IMR-90 (cell line): ENCODE results near the gene RFTN1. TPM values are rescaled to one million over a fixed set of nuclear protein-coding genes. Genes with fewer than 3 reads are reported as not detected.

Experiments used
- ATAC-seq: fragments of 200-7000 bp; cut with Tn5 transposase; 2 replicates; pipeline ENCODE4 v1.9.1; 2020; ENCODE audit warnings: low read depth, mild to moderate bottlenecking, moderate library complexity
- BruUV-seq: library from RNA; stranded (reverse); fragments of 400-500 nt; replicated peaks from 2 replicates; lab custom pipeline; 2021; lab: Mats Ljungman, UMichigan
- CTCF ChIA-PET: fragments of 300-600 bp; formaldehyde crosslinking; extraction: SDS; loops from one replicate; lab custom pipeline; 2021; ENCODE audit warnings: antibody characterized with exemption; lab: Yijun Ruan, JAX
- POLR2A ChIA-PET: fragments of 300-600 bp; sonication (Branson Sonifier 250); formaldehyde crosslinking; loops from one replicate; lab custom pipeline; 2022; ENCODE audit warnings: antibody characterized with exemption; ENCODE audit not compliant: unreplicated experiment; lab: Charles Lee
- DNase-seq: peaks from one replicate; pipeline ENCODE4 v3.0.0; 2013
- H2AFZ ChIP-seq: replicated peaks from 2 replicates; pipeline ENCODE3; 2013; ENCODE audit warnings: low read length, mild to moderate bottlenecking; ENCODE audit not compliant: poor library complexity
- H2AK5ac ChIP-seq: 2 replicates; pipeline ENCODE4 v1.6.1; 2013; ENCODE audit warnings: low read depth, low read length, inconsistent platforms
- H2AK9ac ChIP-seq: replicated peaks from 2 replicates; pipeline ENCODE3; 2013; ENCODE audit warnings: mild to moderate bottlenecking, low read depth, low read length, moderate library complexity; ENCODE audit not compliant: poor library complexity
- H2BK120ac ChIP-seq: 2 replicates; pipeline ENCODE4 v1.6.1; 2013; ENCODE audit warnings: low read depth, low read length, inconsistent platforms
- H2BK15ac ChIP-seq: 3 replicates; pipeline ENCODE4 v1.6.1; 2013; ENCODE audit warnings: low read depth, low read length, inconsistent platforms
- H2BK20ac ChIP-seq: 2 replicates; pipeline ENCODE4 v1.6.1; 2013; ENCODE audit warnings: low read depth, mild to moderate bottlenecking, inconsistent platforms, low read length, moderate library complexity
- H2BK5ac ChIP-seq: 2 replicates; pipeline ENCODE4 v1.6.1; 2013; ENCODE audit warnings: mild to moderate bottlenecking, low read depth, low read length, inconsistent platforms; ENCODE audit not compliant: poor library complexity, severe bottlenecking
- H3K14ac ChIP-seq: replicated peaks from 2 replicates; pipeline ENCODE4 v1.6.1; 2013; ENCODE audit warnings: low read depth, low read length, inconsistent platforms
- H3K18ac ChIP-seq: 2 replicates; pipeline ENCODE4 v1.6.1; 2013; ENCODE audit warnings: low read depth, low read length, control low read depth
- H3K23ac ChIP-seq: 2 replicates; pipeline ENCODE4 v1.6.1; 2013; ENCODE audit warnings: low read depth, low read length, inconsistent platforms
- H3K27ac ChIP-seq: 2 replicates; pipeline ENCODE4 v1.5.1; 2013; ENCODE audit warnings: mild to moderate bottlenecking, control low read depth, low read length; ENCODE audit not compliant: insufficient read depth
- H3K27me3 ChIP-seq: 2 replicates; pipeline ENCODE4 v1.6.1; 2013; ENCODE audit warnings: low read length; ENCODE audit not compliant: control insufficient read depth, insufficient read depth
- H3K36me3 ChIP-seq: 2 replicates; pipeline ENCODE4 v1.6.1; 2013; ENCODE audit warnings: low read length, mixed read lengths; ENCODE audit not compliant: control insufficient read depth, insufficient read depth
- H3K4ac ChIP-seq: 2 replicates; pipeline ENCODE4 v1.6.1; 2013; ENCODE audit warnings: low read depth, low read length, inconsistent platforms
- H3K4me1 ChIP-seq: 2 replicates; pipeline ENCODE4 v1.6.1; 2013; ENCODE audit warnings: low read length, mixed read lengths; ENCODE audit not compliant: control insufficient read depth, insufficient read depth
- H3K4me2 ChIP-seq: 2 replicates; pipeline ENCODE4 v1.6.1; 2013; ENCODE audit warnings: low read depth, mild to moderate bottlenecking, control low read depth, low read length, moderate library complexity
- H3K4me3 ChIP-seq: 2 replicates; pipeline ENCODE4 v1.5.1; 2013; ENCODE audit warnings: low read depth, mild to moderate bottlenecking, control low read depth, low read length, moderate library complexity; ENCODE audit not compliant: insufficient read depth
- H3K56ac ChIP-seq: 2 replicates; pipeline ENCODE4 v1.6.1; 2013; ENCODE audit warnings: low read length, inconsistent platforms; ENCODE audit not compliant: insufficient read depth; ENCODE audit errors: extremely low read depth
- H3K79me1 ChIP-seq, 2 experiments: 2 replicates each; pipeline ENCODE4 v1.6.1; 2013; ENCODE audit warnings: low read length in 2 of 2, inconsistent platforms in 1 of 2, low read depth in 1 of 2
- H3K9ac ChIP-seq: 2 replicates; pipeline ENCODE4 v1.6.1; 2013; ENCODE audit warnings: low read depth, low read length, control low read depth
- H3K9me1 ChIP-seq: 2 replicates; pipeline ENCODE4 v1.6.1; 2013; ENCODE audit warnings: low read length, inconsistent platforms; ENCODE audit not compliant: insufficient read depth
- H3K9me3 ChIP-seq: 2 replicates; pipeline ENCODE4 v1.6.1; 2013; ENCODE audit warnings: low read length; ENCODE audit not compliant: control insufficient read depth, insufficient read depth
- H4K20me1 ChIP-seq: 2 replicates; pipeline ENCODE4 v1.6.1; 2013; ENCODE audit warnings: low read length, inconsistent platforms; ENCODE audit not compliant: insufficient read depth
- H4K5ac ChIP-seq: 2 replicates; pipeline ENCODE4 v1.6.1; 2013; ENCODE audit warnings: mild to moderate bottlenecking, low read depth, low read length, control low read depth
- H4K8ac ChIP-seq, 2 experiments: 2 replicates each; pipeline ENCODE4 v1.6.1; 2013; ENCODE audit warnings: low read depth in 2 of 2, low read length in 2 of 2, control low read depth in 1 of 2, inconsistent platforms in 1 of 2
- H4K91ac ChIP-seq: 2 replicates; pipeline ENCODE4 v1.6.1; 2013; ENCODE audit warnings: low read depth, low read length, inconsistent platforms; ENCODE audit not compliant: insufficient read depth
- RFX5 ChIP-seq: IDR thresholded peaks from 2 replicates; pipeline ENCODE4 v1.8.0; 2012; ENCODE audit warnings: low read depth, mild to moderate bottlenecking, low read length, moderate library complexity
- SMC3 ChIP-seq: fragments of 150-350 bp; IDR thresholded peaks from 2 replicates; pipeline ENCODE4 v1.6.1; 2016; ENCODE audit warnings: low read depth, mild to moderate bottlenecking, antibody characterized with exemption, low read length, moderate library complexity
- WGBS, 2 experiments: methylation state at CpG; one replicate each; pipeline versions ENCODE4 v1.1.5 to v1.1.7; 2013; ENCODE audit warnings: missing lambda C conversion rate in 2 of 2; ENCODE audit not compliant: insufficient read length in 1 of 2; ENCODE audit errors: extremely low coverage in 2 of 2; 5-methylcytosine and 5-hydroxymethylcytosine counted together
- dilution Hi-C: fragments of 300-500 bp; cut with HindIII; formaldehyde crosslinking; loops from one replicate; pipeline ENCODE4 v1.14.3; 2018; ENCODE audit warnings: low sequenced_read_pairs; ENCODE audit not compliant: unreplicated experiment
- in situ Hi-C: fragments of 300-500 bp; cut with MboI; formaldehyde crosslinking; loops from 3 replicates; pipeline ENCODE4 v1.14.3; 2019; ENCODE audit warnings: low sequenced_read_pairs, inconsistent platforms, mixed read lengths
- intact Hi-C: fragments of 100-400 bp; cut with micrococcal nuclease; formaldehyde crosslinking; loops from 2 replicates; pipeline ENCODE4 v1.10.0; 2022
- polyA plus RNA-seq, 3 experiments: library from polyadenylated mRNA; depleted of rRNA; stranded (reverse); fragments of >200 nt; gene quantifications; 2 replicates each; pipeline ENCODE4 v1.2.3, GENCODE V29; 2012; ENCODE audit warnings: low replicate concordance in 1 of 3
- total RNA-seq: library from RNA; depleted of rRNA; stranded (reverse); fragments of >200 nt; gene quantifications from 2 replicates; pipeline ENCODE4 v1.2.3, GENCODE V29; 2012
- TF ChIP-seq, protein P1 (sequence below): fragments of 150-350 bp; IDR thresholded peaks from 2 replicates; pipeline ENCODE4 v1.6.1; 2017; ENCODE audit warnings: mild to moderate bottlenecking, antibody characterized with exemption, low read length, low read depth

RFTN1 gene
- total and polyA plus RNA-seq, 2 of the 4 experiments (the other 2 are of a cell fraction), result 45.0 to 52.0 TPM

DNA sequence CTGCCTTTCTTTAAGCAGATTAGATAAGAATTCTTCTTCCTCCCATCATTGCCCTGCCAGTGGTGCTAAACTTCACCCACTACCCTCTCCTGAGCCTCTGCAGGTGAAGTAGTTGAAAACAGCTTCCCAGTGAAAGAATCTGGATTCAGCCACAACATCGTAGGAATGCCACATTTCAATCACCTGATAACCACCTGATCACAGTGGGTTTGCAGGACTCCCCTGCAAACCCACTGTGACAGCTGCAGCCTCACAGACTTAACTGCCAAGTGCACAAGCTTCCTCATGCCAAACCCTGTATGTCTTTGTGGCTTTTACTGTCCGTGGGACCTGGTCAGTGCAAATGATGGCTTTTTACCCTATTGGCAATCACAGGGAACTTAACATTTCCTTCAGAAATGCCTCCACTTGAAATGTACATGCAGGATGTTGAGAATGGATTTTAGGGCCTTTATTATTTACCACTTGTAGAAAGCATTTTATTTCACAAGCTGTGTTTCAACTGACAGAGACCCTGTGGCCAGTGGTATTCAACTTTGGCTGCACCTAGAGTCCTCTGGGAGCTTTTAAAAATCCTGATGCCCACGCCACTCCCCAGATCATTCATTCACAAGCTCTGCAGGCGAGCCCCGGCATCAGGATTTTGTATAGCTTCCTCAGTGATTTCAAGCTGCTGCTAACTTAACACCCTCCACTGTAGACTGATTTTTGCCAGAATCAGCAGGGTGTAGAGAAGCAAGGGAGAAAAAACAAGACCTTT is 199.4 kb downstream of the RFTN1 start:
- no peak overlapping the region for H2AK9ac ChIP-seq
- intact Hi-C loops, result no loop called here
- no peak overlapping the region for H3K23ac ChIP-seq
- H3K4me3 ChIP-seq, result no peak overlapping the region
- POLR2A ChIA-PET, result no interaction called here
- H3K9me3 ChIP-seq, result no peaks in the 10 kb centered on the region
- H4K5ac ChIP-seq, result no peak overlapping the region
- H3K4me1 ChIP-seq, result peaks cover 18% of the 10 kb centered on the region
- H2BK120ac ChIP-seq, result no peak overlapping the region
- no peak overlapping the region for H3K27ac ChIP-seq
- no peak overlapping the region for H2BK5ac ChIP-seq
- in situ Hi-C loops, result no loop called here
- dilution Hi-C loops, result no loop called here
- WGBS, 2 experiments, result no CpG with 5 or more reads among the region's 5 CpGs
- H3K4ac ChIP-seq, result no peak overlapping the region
- H3K9ac ChIP-seq, result no peak overlapping the region
- H3K9me1 ChIP-seq, result peaks cover 32% of the 10 kb centered on the region
- no peaks in the 10 kb centered on the region for H4K20me1 ChIP-seq
- no peak overlapping the region for H4K91ac ChIP-seq
- no peak overlapping the region for H2BK15ac ChIP-seq
- H3K18ac ChIP-seq, result no peak overlapping the region
- no peaks in the 10 kb centered on the region for H3K27me3 ChIP-seq
- H2AK5ac ChIP-seq, result no peak overlapping the region
- H3K56ac ChIP-seq, result no peak overlapping the region
- no peak overlapping the region for H3K4me2 ChIP-seq
- TF ChIP-seq RFX5, result no peak
- TF ChIP-seq, protein P1, sequence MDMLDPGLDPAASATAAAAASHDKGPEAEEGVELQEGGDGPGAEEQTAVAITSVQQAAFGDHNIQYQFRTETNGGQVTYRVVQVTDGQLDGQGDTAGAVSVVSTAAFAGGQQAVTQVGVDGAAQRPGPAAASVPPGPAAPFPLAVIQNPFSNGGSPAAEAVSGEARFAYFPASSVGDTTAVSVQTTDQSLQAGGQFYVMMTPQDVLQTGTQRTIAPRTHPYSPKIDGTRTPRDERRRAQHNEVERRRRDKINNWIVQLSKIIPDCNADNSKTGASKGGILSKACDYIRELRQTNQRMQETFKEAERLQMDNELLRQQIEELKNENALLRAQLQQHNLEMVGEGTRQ, result no peak
- TF ChIP-seq SMC3, result no peak
- no peak overlapping the region for H3K14ac ChIP-seq
- peaks cover 5 to 37% of the 10 kb centered on the region in 2 experiments for H3K79me1 ChIP-seq
- no TSS peak for BruUV-seq
- no peak overlapping the region for H4K8ac ChIP-seq
- peaks cover 31% of the 10 kb centered on the region for H3K36me3 ChIP-seq
- H2AFZ ChIP-seq, result no peak overlapping the region
- no peak for ATAC-seq
- H2BK20ac ChIP-seq, result no peak overlapping the region
- CTCF ChIA-PET, result no interaction called here
- DNase-seq, result no peak
